Smooth muscle cell (in vitro differentiated cells): ENCODE data around the gene IRF4. TPM values are rescaled to one million over a fixed set of nuclear protein-coding genes. Genes with fewer than 3 reads are reported as not detected.

Experiments used
- DNase-seq: peaks from one replicate; lab custom pipeline; 2025; ENCODE audit not compliant: unreplicated experiment; lab: John Stamatoyannopoulos, UW
- H2AFZ ChIP-seq: fragments of 200-600 bp; sonication (generic); 2 replicates; pipeline ENCODE4 v1.6.0; 2016; ENCODE audit warnings: antibody characterized with exemption, low read depth, mild to moderate bottlenecking
- H3F3A ChIP-seq: fragments of 200-600 bp; sonication (generic); 2 replicates; pipeline ENCODE4 v1.6.0; 2017; ENCODE audit warnings: antibody characterized with exemption, low read depth
- H3K27ac ChIP-seq: fragments of 200-600 bp; sonication (generic); 2 replicates; pipeline ENCODE4 v1.5.1; 2016; ENCODE audit warnings: low read depth, mild to moderate bottlenecking
- H3K27me3 ChIP-seq: fragments of 200-600 bp; sonication (generic); 2 replicates; pipeline ENCODE4 v1.6.1; 2016; ENCODE audit warnings: low read depth, mild to moderate bottlenecking
- H3K36me3 ChIP-seq: fragments of 200-600 bp; sonication (generic); 2 replicates; pipeline ENCODE4 v1.5.1; 2016; ENCODE audit warnings: low read depth
- H3K4me1 ChIP-seq: fragments of 200-600 bp; sonication (generic); 2 replicates; pipeline ENCODE4 v1.5.1; 2016; ENCODE audit warnings: low read depth
- H3K4me2 ChIP-seq: fragments of 200-600 bp; sonication (generic); 2 replicates; pipeline ENCODE4 v1.6.0; 2016; ENCODE audit warnings: mild to moderate bottlenecking
- H3K4me3 ChIP-seq: fragments of 200-600 bp; sonication (generic); 2 replicates; pipeline ENCODE4 v1.5.1; 2016; ENCODE audit warnings: mild to moderate bottlenecking
- H3K79me2 ChIP-seq: fragments of 200-600 bp; sonication (generic); 2 replicates; pipeline ENCODE4 v1.6.0; 2016; ENCODE audit warnings: low read depth, mild to moderate bottlenecking
- H3K9ac ChIP-seq: fragments of 200-600 bp; sonication (generic); 2 replicates; pipeline ENCODE4 v1.6.0; 2016; ENCODE audit warnings: low read depth
- H3K9me3 ChIP-seq: fragments of 200-600 bp; sonication (generic); replicated peaks from 2 replicates; pipeline ENCODE4 v1.5.1; 2016; ENCODE audit warnings: low read depth
- H4K20me1 ChIP-seq: fragments of 200-600 bp; sonication (generic); 2 replicates; pipeline ENCODE4 v1.6.0; 2016; ENCODE audit warnings: low read depth
- CTCF ChIP-seq: fragments of 200-600 bp; sonication (generic); IDR thresholded peaks from 2 replicates; pipeline ENCODE4 v1.5.1; 2017; ENCODE audit warnings: borderline replicate concordance, mild to moderate bottlenecking, antibody characterized with exemption; ENCODE audit not compliant: insufficient read depth, poor library complexity, severe bottlenecking
- WGBS: methylation state at CpG from one replicate; pipeline ENCODE4 v1.1.7; 2016; ENCODE audit warnings: low lambda C conversion rate; 5-methylcytosine and 5-hydroxymethylcytosine counted together
- polyA plus RNA-seq: library from polyadenylated mRNA; unstranded; fragments of >200 nt; fragmentation: Nextera tagmentation; extraction: Ambion mirVana; gene quantifications from 2 replicates; pipeline ENCODE4 v1.2.1, GENCODE V29; 2016
- total RNA-seq: library from RNA; depleted of rRNA; stranded (reverse); fragments of >200 nt; gene quantifications from 2 replicates; pipeline ENCODE4 v1.2.3, GENCODE V29; 2014

IRF4 gene
- total and polyA plus RNA-seq, 2 experiments from 2014 or later = 0.04 TPM; not detected in 1

- no peaks in the 10 kb centered on the region for H3K9me3 ChIP-seq
- no peaks in the 10 kb centered on the region for H3K4me1 ChIP-seq
- no peak overlapping the region for H2AFZ ChIP-seq
- H3K36me3 ChIP-seq = no peaks in the 10 kb centered on the region
- TF ChIP-seq CTCF = no peak
- no peak overlapping the region for H3K4me2 ChIP-seq
- H3K79me2 ChIP-seq = no peaks in the 10 kb centered on the region
- H3F3A ChIP-seq = no peaks in the 10 kb centered on the region
- no peaks in the 10 kb centered on the region for H4K20me1 ChIP-seq
- no peak overlapping the region for H3K9ac ChIP-seq
- no peak overlapping the region for H3K4me3 ChIP-seq
- DNase-seq = no peak
- WGBS = 88% methylated on average over 12 of the region's 12 CpGs
- no peaks in the 10 kb centered on the region for H3K27me3 ChIP-seq
- no peak overlapping the region for H3K27ac ChIP-seq
These were observed 57.5 kb downstream of the IRF4 start for GRCh38 chr6:449057-449430.

- Histone ChIP-seq H3K27ac (no peak overlapping the region), H3K4me3 (no peak overlapping the region), H3K4me1 (no peaks in the 10 kb centered on the region), H3K9ac (no peak overlapping the region), H4K20me1 (no peaks in the 10 kb centered on the region), H3K4me2 (no peak overlapping the region), H3K79me2 (no peaks in the 10 kb centered on the region), H3F3A (no peaks in the 10 kb centered on the region), H3K36me3 (no peaks in the 10 kb centered on the region), H2AFZ (no peak overlapping the region), H3K9me3 (no peaks in the 10 kb centered on the region), H3K27me3 (no peaks in the 10 kb centered on the region)
- no peak for DNase-seq
- 93% methylated on average over 59 of the region's 62 CpGs for WGBS
- TF ChIP-seq CTCF = no peak
These were observed 58.2 kb downstream of the IRF4 start for GRCh38 chr6:449486-450419.

GRCh38 chr6:451336-451735 lies 59.8 kb downstream of the IRF4 start:
- no peaks in the 10 kb centered on the region for H3K79me2 ChIP-seq
- H2AFZ ChIP-seq = no peak overlapping the region
- no peaks in the 10 kb centered on the region for H3K9me3 ChIP-seq
- no peaks in the 10 kb centered on the region for H4K20me1 ChIP-seq
- no peak overlapping the region for H3K4me3 ChIP-seq
- H3K9ac ChIP-seq = no peak overlapping the region
- no peaks in the 10 kb centered on the region for H3K27me3 ChIP-seq
- H3K27ac ChIP-seq = no peak overlapping the region
- H3K4me1 ChIP-seq = no peaks in the 10 kb centered on the region
- WGBS = 93% methylated on average over 12 of the region's 12 CpGs
- no peak overlapping the region for H3K4me2 ChIP-seq
- DNase-seq = no peak
- no peaks in the 10 kb centered on the region for H3K36me3 ChIP-seq
- no peaks in the 10 kb centered on the region for H3F3A ChIP-seq
- no peak for TF ChIP-seq CTCF

GRCh38 chr6:451847-452246 lies 60.3 kb downstream of the IRF4 start:
- H3F3A ChIP-seq = no peaks in the 10 kb centered on the region
- no peaks in the 10 kb centered on the region for H4K20me1 ChIP-seq
- no peaks in the 10 kb centered on the region for H3K27me3 ChIP-seq
- H3K4me3 ChIP-seq = no peak overlapping the region
- no peak overlapping the region for H3K27ac ChIP-seq
- no peaks in the 10 kb centered on the region for H3K79me2 ChIP-seq
- no peak for DNase-seq
- 95% methylated on average over 8 of the region's 8 CpGs for WGBS
- H3K9ac ChIP-seq = no peak overlapping the region
- no peaks in the 10 kb centered on the region for H3K9me3 ChIP-seq
- TF ChIP-seq CTCF = no peak
- H2AFZ ChIP-seq = no peak overlapping the region
- no peak overlapping the region for H3K4me2 ChIP-seq
- no peaks in the 10 kb centered on the region for H3K36me3 ChIP-seq
- H3K4me1 ChIP-seq = no peaks in the 10 kb centered on the region
